Measurements from ENCODE around the gene SIVA1. TPM values are rescaled to one million over a fixed set of nuclear protein-coding genes. Genes with fewer than 3 reads are reported as not detected.
A peak's percentile ranks its signal among the peaks of the same experiment; 100 is the strongest.

Gene SIVA1
- 139 and 242 TPM in 2 replicates for total RNA-seq (2014; rRNA removed; shearing (Covaris generic))
- 135 and 182 TPM in 2 replicates for polyA plus RNA-seq (2015; cell fraction: cytosol; rRNA removed)
- polyA plus RNA-seq (2015; cell fraction: nucleus; rRNA removed) = 60.2 and 66.7 TPM in 2 replicates

GRCh38 chr14:104752735-104753527, at the start of gene SIVA1:
SIVA1 (plus strand) TSS chr14:104753147; CDS start chr14:104753202, 55 bp downstream.
- DNase-seq (ENCODE audit: low read depth) = peak; percentile 100

GRCh38 chr14:104703269-104703668, 49.7 kb upstream of the SIVA1 start:
- no peak for DNase-seq (ENCODE audit: low read depth)

- DNase-seq (ENCODE audit: low read depth) = no peak
Measured at GRCh38 chr14:104704252-104704651, 48.7 kb upstream of the SIVA1 start.

GRCh38 chr14:104705340-104706047, 47.5 kb upstream of the SIVA1 start:
- no peak for DNase-seq (ENCODE audit: low read depth)

- DNase-seq (ENCODE audit: low read depth) = no peak
Measured at GRCh38 chr14:104706733-104707607, 46.0 kb upstream of the SIVA1 start.

GRCh38 chr14:104707608-104708595, 45.0 kb upstream of the SIVA1 start:
- no peak for DNase-seq (ENCODE audit: low read depth)

GRCh38 chr14:104708606-104709268, 44.2 kb upstream of the SIVA1 start:
- peak; percentile 64 for DNase-seq (ENCODE audit: low read depth)

- DNase-seq (ENCODE audit: low read depth) = no peak
Measured at GRCh38 chr14:104709387-104710039, 43.4 kb upstream of the SIVA1 start.

GRCh38 chr14:104710071-104710735, 42.7 kb upstream of the SIVA1 start:
- no peak for DNase-seq (ENCODE audit: low read depth)

GRCh38 chr14:104712881-104713734, 39.8 kb upstream of the SIVA1 start:
- DNase-seq (ENCODE audit: low read depth) = no peak

- no peak for DNase-seq (ENCODE audit: low read depth)
Measured at GRCh38 chr14:104714066-104714465, 38.9 kb upstream of the SIVA1 start.

- no peak for DNase-seq (ENCODE audit: low read depth)
Measured at GRCh38 chr14:104714681-104715080, 38.3 kb upstream of the SIVA1 start.

GRCh38 chr14:104715416-104715815, 37.5 kb upstream of the SIVA1 start:
- DNase-seq (ENCODE audit: low read depth) = no peak

- DNase-seq (ENCODE audit: low read depth) = no peak
Measured at GRCh38 chr14:104715871-104716270, 37.1 kb upstream of the SIVA1 start.

GRCh38 chr14:104717137-104717536, 35.8 kb upstream of the SIVA1 start:
- DNase-seq (ENCODE audit: low read depth) = no peak

GRCh38 chr14:104717646-104718045, 35.3 kb upstream of the SIVA1 start:
- DNase-seq (ENCODE audit: low read depth) = no peak

- DNase-seq (ENCODE audit: low read depth) = no peak
Measured at GRCh38 chr14:104718147-104718546, 34.8 kb upstream of the SIVA1 start.

- DNase-seq (ENCODE audit: low read depth) = no peak
Measured at GRCh38 chr14:104718871-104719270, 34.1 kb upstream of the SIVA1 start.

Measured in HT1080 (cell line).